GM21390 (cell line): ENCODE results near the gene PADI3.

Experiments used
- ATAC-seq: cut with Tn5 transposase; IDR thresholded peaks from one replicate; pipeline ENCODE4 v1.9.1; 2021; ENCODE audit not compliant: unreplicated experiment

PADI3 gene, protein sequence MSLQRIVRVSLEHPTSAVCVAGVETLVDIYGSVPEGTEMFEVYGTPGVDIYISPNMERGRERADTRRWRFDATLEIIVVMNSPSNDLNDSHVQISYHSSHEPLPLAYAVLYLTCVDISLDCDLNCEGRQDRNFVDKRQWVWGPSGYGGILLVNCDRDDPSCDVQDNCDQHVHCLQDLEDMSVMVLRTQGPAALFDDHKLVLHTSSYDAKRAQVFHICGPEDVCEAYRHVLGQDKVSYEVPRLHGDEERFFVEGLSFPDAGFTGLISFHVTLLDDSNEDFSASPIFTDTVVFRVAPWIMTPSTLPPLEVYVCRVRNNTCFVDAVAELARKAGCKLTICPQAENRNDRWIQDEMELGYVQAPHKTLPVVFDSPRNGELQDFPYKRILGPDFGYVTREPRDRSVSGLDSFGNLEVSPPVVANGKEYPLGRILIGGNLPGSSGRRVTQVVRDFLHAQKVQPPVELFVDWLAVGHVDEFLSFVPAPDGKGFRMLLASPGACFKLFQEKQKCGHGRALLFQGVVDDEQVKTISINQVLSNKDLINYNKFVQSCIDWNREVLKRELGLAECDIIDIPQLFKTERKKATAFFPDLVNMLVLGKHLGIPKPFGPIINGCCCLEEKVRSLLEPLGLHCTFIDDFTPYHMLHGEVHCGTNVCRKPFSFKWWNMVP

DNA sequence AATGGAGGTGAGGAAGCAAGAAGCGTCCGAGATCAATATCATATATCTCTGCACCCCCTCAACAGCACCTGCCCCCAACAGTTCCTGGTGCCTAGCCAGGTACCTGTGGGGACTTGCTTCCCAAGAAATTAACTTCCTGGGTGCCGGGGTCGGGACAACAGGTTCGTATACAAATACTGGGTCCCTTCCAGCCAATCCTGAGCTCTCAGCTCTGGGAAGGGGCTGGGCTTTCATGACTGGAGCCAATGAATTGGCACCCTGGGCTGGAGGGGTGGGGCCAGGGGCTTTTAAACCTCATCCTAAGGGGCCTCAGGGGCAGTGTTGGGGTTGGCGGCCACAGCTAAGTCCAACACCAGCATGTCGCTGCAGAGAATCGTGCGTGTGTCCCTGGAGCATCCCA, at the start of gene PADI3:
Gene PADI3 (plus strand): TSS at position 318 of the 400 bp plus-strand sequence. CDS start 40 bp downstream, at position 358.
- no peak for ATAC-seq

DNA sequence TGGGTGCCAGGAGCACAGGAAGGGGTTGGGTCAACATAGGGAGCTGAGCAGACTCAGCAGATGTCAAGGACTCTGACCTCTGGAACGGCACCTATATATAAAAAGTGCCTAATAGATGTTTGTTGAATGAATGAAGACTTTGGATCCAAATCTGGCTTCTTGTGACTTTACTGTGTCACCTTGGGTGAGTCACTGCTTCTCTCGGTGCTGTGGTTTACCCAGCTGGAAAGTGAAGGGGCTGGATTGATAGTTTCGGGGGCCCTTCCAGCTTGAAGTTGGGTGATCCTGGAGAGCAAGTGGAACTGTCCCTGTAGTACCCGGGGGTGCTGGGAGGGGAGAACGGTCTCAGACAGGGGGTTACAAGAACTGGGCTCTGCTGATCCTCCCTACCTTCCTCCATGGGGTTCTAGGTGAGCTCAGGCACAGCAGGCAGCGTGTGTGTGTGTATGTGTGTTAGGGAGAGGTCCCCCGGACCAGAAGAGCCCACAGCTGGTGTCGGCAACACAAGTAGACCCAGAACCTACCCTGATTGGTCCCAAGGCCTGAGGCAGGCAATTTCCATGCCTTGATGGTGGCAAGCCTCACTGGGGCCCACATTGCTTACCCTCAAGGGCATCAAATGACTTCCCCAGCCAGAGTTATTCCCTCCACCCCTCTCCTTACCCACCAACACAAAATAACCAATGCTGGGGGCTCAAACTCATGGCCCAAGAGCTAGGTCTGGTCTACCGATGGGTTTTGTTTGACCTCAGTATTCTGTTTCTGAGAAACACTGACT, 49.4 kb upstream of the PADI3 start:
- no peak for ATAC-seq

DNA sequence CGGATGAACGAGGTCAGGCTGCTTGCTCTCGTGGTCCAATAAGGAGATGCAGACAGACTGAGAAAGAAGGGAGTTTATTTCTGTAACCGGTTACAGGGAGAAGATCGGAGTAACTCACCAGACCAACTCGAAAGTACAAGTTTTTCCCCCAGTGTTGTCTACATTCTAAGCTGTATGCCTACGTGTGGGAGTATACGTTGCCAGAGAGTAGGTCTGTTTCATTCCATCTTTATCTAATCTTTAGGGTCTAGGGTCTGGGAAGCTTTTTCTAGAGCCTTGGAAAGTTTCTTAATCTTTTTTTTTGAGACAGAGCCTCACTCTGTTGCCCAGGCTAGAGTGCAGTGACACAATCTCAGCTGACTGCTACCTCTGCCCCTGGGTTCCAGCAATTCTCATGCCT, 48.7 kb upstream of the PADI3 start:
- no peak for ATAC-seq

DNA sequence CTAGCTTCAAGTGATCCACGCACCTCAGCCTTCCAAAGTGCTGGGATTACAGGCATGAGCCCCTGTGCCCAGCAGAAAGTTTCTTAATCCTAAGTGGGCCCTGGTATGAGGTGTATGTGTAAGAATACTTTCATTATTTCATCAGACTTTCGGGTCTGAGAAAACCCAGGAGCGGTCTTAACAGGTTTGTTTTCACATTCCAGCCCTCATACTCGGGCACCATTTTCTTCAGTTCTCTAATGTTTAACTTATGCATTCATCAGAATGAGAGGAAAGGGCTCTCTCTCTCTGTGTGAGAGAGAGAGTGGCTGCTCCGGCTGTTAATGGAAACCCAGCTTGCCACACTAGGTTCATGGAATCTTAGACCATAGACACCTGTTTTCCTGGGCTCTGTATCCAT, 48.1 kb upstream of the PADI3 start:
- ATAC-seq, result no peak

DNA sequence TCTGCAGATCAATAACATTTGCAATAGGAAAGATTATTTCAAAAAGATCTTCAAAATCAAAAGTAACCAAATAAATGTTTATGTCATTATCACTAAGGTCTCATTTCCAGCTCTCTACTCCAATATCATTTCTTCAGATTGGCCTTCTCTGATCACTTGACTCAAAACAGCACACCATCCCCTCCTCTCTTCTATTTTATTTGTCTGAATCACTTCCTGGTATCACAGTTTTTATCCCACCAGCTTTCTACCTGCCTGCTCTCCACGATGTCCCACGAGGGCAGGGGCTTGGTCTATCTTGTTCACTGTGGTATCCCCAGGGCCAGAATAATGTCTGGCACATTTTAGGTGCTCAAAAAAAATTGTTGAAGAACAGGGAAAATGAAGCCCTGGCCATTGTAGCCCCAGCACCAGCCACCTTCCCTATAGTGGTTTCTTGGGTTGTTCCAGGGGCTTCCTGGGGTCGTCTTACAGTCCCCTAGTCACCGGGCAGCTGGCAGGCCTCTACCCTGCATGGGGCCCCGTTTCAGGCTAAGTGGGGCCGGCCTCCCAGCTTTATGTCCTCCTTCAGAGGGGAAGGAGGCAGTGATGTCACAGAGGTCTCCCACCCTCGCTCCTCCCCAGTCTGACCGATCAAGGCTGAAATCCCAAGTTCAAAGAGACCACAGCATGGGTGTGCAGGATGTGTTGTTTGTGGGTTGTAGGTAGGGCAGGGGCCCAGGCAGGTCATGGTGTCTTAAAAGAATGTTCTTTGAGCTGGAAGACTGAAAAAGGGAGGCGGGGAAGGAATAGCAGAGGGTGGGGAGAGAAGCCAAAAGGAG, 47.5 kb upstream of the PADI3 start:
- ATAC-seq, result no peak

DNA sequence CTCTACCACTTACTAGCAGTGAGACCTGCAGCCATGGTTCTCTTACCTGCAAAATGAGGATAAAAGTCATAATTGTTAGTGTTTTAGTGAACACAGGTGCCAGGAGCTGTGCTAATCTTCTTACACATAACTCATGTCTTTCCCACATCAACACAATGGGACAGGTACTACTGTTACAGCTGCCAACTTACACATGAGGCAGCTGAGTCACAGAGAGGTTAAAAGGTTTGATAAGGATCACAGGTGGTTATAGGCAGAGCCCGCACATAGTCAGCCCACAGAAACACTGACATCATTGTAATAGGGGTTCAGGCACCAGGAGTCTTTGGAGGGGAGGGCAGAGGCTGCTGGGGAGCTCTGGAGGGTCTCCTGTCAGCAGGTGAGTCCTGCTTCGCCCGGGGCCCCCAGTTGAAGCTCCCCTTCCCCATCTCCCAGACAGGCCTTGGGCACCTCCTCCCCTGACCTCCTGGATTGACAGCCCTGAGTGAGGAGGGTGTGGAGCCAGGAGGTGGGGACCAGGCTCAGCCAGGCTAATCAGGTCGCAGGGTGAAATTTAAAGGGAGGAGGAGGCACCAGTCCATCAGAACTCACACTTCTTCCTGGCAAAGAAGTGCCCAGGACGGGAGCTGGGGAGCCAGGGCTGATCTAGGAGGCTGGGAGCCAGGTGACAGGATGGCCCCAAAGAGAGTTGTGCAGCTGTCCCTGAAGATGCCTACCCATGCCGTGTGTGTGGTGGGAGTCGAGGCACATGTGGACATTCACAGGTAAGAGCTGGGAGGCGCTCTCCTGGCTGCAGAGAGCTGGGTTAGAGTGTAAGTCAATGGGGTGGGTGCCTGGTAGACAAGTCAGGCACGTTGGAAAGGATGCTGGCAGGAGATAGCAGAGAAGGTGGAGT, 44.1 kb upstream of the PADI3 start, which contains the start of gene PADI1:
Gene PADI1 (plus strand): TSS at position 583 of the 895 bp plus-strand sequence. CDS start 90 bp downstream, at position 673.
- no peak for ATAC-seq

DNA sequence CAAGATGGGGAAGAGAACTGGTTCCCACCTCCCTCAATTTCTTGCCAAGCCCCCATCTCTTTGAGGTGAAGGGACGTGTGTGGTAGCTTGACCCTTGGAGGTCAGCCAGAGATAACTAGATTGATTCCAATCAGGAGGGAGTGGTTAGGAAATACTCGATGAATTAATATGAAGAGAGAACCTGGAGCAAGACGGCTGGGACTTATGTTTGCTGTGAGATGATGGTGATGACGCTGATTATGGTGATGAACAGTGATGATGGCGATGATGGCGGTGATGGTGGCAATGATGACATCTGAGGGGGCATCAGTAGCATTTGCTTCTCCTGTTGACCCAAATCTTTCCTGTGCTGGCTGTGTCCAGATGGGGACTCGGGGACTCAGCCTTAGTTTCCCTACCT, 43.2 kb upstream of the PADI3 start:
- no peak for ATAC-seq

DNA sequence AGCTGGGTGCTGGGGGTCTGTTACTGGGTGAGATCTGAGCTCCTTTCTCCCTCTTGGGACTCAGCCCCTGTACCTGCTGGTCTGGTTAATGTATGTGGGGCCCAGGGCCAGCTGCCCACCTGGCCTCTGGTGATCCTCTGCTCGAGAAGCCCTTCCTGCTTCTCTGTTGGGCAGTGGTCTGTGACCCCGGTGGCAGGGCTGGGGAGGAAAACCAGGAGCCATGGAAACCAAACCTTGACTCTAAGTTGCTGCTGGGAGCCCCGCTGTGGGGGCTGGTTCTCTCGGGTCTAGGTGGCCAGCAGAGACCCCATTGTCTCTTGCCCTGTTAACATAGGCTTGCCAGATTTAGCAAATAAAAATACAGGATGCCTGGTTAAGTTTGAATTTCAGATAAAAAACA, 42.7 kb upstream of the PADI3 start:
- no peak for ATAC-seq

DNA sequence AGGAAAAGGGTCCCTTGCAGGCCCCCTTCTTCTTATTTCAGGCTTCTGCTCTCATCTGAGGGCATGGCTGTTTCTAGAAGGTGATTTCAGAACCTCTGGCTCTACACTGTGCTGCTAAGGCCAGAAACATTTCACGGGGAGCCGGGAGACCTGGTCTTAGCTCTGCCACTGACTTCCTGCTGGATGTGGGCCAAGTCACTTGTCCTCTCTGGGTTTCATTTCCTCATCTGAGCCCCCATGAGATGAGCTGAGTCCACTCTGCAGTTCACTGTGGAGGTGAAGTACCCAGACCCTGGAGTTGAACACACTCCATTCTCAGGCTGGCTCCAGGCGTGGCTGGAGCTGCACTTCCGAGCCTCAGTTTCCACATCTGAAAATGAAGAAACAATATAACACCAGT, 41.9 kb upstream of the PADI3 start:
- ATAC-seq, result peak; percentile 54

DNA sequence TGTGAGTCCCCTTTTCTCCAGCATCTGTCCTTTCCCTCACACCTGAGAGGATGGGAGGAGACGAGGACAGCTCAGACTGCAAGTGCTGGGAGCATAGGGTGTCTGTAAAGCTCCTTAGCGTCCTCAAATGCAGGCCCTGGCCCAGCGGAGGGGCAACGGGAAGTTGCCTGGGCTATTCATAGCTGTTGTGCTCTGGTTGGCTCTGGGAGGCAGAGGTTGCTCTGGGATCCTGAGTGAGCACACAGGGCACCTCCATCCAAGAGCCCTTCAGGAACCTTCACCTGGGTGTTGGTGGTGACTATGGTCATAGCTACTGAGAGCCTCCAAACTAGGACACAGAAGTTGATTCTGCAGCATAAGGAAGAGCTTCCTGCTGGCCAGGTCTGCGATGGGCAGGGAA, 41.4 kb upstream of the PADI3 start:
- ATAC-seq, result no peak

DNA sequence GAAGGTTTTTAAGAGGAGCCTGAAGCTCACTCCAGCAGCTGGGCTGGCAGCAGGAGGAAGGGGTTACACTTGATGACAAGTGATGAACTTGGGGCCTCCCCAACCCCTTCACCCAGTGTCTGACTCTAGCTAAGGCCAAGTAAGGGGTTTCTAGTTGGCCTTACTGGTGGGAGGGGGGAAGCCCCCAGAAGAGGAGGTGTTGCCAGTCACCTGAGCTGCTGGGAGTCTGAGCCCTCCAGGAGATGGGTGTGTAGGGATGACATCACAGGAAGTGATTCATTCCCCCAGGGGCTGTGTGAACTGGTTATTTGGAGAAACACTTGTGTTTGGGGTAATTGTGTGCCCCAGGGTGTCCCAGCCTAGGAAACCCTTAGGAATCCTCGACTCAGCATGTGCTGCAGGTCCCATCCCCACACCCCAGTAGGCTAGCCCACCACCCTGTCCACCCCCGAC, 40.9 kb upstream of the PADI3 start:
- no peak for ATAC-seq

DNA sequence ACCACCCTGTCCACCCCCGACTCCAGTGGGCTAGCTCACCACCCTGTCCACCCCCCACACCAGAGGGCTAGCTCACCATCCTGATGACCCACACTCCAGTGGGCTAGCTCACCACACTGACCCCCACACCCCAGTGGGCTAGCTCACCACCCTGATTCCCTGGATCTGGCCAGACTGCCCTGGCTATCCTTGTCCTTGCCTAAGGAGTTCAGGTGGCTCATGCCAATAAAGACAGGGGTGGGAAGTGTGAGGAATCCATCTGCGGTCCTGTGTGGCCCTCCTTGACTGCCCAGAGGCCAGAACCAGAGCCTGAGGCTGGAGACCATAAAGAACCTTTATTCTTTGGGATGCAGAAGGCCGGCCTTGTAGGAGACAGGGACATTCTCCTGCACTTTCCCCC, 40.4 kb upstream of the PADI3 start:
- ATAC-seq, result no peak

DNA sequence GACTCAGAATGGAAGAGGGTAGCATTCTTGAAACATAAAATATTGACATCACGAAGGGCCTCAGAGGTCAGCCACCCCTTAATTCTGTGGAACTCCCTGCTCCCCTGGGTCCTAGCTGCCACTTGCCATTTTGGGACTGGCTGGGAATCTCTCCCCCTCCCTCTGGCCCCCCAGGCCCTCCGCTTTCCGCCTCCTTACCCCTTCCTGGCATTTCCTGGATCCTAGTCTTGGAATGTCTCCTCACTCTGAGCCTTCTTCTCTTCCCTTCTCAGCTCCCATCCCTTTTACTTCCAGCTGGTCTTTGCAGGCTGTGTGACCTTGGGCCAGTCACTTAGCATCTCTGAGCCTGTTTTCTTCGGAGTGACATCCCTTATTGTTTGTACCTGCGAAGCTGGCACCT, 39.5 kb upstream of the PADI3 start:
- ATAC-seq, result no peak

DNA sequence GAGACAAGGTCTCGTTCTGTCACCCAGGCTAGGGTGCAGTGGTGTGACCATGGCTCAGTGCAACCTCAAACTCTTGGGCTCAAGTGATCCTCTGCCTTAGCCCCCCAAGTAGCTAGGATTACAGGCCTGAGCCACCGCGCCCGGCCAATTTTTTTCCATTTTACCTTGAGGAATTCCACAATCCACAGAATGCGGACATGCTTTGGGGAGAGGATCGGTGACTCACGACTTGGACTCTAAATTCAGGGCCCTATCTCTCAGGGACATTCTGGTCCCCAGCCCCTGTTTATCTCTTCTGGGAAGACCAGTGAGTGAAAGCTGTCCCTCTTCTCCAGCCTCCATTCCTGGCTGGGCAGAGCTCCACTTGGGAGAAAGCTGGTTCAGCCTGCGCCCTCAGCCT, 38.7 kb upstream of the PADI3 start:
- ATAC-seq, result no peak

DNA sequence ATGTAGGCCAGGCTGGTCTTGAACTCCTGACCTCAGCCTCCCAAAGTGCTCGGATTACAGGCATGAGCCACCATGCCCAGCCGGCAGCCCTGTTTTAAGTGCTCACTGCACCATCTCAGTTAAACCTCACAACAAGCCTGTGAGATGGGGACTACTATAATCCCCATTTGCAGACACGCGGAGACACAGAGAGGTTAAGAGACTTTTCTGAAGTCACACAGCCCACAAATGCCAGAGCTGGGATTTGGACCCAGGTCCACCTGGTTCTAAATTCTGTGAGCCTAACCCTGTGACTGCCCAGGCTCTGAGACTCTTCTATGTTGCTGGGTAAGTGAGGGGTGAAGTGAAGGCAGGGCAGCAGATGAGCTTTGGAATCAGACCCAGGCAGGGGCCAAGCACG, 37.5 kb upstream of the PADI3 start:
- no peak for ATAC-seq

DNA sequence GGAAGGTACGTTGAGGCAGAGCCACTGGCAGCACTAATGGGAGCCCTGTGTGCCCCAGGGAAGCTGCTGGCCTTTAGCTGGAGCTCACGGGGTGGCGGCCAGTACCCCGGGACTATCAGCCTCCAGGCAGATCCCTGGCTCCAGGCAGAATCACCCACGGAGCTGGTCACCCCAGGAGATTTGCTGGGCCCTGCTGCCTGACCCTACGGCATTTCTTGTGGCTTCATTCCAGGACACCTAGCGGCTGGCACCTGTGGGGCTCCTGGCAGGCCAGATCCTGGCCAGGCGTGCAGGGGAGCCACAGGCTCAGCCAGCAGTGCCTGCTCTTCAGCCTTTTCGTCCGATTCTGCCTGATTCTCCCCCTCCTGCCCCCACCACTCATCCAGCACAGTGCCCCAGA, 36.9 kb upstream of the PADI3 start:
- no peak for ATAC-seq

DNA sequence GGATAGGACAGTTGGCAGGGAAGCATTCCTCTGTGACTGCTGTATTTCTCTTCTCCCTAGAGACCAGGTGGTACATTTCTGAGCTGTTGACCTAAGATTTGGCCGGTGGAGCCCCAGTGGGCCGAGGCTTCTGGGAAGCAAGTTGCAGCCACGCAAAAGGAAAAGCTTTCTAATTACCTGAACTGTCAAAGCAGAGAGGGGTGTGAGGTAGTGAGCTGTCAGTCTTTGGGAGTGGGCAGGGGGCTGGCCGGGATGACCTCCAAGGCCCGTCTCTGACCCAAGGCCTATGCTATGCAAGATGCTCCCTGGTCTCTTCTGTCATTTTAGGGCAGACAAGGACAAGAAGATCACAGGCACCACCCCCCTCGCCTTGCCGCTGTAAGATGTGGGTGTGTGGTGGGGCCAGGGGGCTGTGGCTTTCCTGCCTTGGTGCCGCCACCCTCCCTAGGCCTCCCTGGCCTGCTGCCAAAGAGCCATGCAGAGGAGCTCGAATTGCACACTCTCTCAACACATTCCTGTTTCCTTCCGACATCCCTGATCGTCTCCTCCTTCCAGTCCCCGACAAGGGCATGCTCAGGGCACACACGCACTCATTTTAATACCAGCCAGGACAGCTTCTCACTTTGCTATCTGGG, 36.3 kb upstream of the PADI3 start:
- no peak for ATAC-seq

DNA sequence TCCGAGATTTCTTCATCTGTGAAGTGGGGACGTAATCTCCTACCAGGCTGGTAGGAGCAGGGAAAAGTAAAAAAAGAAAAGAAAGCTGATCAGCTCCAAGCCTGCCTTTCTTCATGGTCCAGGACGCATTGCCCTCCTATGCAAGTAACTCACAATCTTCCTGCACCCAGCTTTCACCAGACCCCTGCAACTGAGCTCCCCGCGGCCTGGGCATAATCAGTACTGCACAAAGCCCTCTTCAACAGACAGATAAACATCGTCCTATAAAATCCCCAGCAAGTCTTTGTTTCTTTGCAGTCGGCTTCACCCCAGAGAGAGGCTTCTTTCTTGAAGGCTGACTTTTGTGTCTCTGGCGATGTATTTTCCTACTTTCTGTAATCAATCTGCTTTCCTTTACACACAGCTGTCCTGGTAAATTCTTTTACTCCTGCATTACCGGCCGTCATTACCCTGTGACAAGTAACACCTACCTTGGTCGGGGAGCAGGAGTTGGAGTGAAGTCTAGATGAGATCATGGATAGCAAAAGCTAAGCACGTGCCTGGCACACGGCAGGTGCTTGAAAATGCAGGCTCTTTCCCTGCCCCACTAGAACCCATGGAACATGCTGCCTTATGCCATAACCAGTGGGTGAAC, 35.6 kb upstream of the PADI3 start:
- ATAC-seq, result no peak

DNA sequence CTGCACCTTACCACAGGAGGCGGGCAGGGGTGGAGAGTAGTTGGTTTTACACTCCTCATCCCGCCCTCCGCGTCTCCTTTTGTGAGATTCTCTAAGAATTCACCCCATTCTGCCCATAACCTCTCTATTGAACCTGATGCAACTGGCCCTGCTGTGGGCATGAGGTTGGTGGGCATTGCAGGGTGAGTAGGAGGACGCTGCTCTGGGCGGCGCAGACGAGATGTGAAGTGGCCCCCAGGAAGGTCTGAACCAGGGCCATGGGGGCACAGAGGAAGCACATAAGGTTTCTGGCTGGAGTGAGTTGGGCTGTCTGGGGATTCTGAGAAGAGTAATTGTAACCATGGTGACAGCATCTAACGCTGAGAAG, 35.1 kb upstream of the PADI3 start:
- ATAC-seq, result no peak
